Measurements from ENCODE around the gene PTPRD.
"Not testable (repeated sequence)": the region's sequence is repeated elsewhere in the genome, so short reads cannot be mapped to it uniquely, and the experiment has no call there.

The PTPRD gene

GRCh38 chr9:9560382-9561035, 1052.3 kb downstream of the PTPRD start:
- DNase-seq = no peak

GRCh38 chr9:9558907-9559306, 1053.9 kb downstream of the PTPRD start:
- DNase-seq = no peak

DNA sequence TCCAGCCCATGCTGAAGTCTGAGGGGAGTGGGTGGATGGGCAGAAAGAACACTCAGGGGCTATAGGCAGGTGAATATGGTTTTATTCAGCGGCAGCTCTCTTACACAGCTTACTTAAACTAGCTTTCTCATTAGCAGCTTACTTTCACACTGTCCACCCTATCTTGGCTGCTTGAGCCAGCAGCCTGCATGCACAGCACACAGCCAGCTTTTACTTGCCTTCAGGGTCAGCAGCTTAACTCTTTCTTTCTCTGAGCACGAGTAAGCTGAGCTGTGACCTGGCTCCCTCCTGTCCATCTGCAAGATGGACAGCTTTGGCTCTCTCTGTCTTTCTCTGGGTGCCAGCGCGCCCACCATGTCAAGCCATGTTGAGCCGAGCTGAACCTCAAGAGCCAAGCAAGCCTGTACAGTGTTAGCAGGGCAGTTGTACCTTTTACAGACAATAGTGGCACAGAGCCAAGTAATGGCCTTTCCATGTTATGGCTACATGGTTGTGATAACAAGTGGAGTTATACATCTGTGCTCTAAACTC, 1054.9 kb downstream of the PTPRD start:
- DNase-seq = no peak

- no peak for DNase-seq
These were observed 1055.7 kb downstream of the PTPRD start for GRCh38 chr9:9556865-9557803.

GRCh38 chr9:9552665-9553064, 1060.1 kb downstream of the PTPRD start:
- no peak for DNase-seq

DNA sequence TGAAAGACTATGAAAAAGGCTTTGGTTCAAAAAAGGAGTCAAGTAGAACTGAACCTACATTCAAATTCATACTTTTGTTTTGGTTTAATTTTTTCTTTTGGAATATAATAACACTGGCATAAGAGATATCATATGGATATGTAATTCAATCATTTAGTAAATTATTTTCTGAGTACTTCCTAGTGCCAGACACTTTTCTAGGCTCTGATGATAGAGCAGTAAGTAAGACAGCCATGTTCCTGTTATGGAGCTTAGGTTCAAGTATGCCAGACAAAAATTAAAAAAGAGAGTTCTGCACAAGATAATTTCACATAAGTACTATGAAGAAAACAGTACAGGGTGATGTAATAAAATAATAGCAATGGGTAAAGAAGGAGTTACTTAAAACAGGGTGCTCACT, 1074.0 kb downstream of the PTPRD start:
- DNase-seq = no peak

- DNase-seq = no peak
These were observed 1074.4 kb downstream of the PTPRD start for GRCh38 chr9:9538356-9538755.

DNA sequence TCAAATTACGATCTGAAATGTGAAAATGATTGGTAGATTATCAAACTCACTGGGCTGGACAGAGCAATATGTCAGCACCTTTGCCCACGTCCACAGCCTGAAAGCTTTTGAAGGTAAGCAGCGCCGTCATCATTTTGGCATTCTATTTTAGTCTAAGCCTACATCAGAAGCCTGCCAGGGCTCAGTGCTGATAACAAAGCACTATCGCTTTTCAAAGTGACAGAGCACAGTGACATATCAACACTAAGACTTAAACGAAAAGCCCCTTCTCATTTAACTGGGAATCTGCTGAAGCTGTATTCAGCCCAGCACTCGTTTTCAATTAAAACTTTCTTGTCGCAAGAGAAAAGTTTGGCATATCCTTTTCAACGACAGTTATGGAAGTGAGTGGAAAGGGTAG, 1076.3 kb downstream of the PTPRD start:
- no peak for DNase-seq

DNA sequence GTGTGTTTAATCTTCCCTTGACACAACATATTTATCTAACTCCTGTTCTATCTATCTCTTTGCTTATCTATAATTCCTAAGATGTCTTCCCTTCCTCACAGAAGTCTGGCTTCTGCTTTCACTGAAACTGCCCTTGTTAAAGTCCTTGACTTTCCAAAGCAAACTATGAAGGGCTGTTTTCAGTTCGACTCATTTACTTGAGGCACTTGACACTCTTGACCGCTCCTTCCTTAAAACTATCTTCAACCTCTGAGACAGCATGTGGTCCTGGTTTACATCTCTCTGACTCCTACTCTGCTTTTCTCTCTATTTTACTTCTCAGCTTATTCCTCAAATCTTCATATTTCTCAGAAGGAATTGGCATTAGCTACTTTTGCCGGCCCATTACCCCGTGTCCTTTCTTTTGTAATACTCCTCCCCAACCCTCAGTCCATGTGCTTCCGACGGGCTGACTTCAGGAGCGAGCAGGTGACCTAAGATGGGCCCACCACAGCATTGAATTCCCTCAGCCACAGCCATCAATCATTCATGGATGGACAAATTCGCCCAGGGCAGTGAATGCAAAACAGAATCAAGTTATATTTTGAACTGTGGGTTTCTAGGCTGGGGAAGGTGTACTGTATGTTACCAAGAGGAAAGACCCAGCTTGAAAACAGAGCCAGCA, 1089.2 kb downstream of the PTPRD start:
- DNase-seq = no peak

DNA sequence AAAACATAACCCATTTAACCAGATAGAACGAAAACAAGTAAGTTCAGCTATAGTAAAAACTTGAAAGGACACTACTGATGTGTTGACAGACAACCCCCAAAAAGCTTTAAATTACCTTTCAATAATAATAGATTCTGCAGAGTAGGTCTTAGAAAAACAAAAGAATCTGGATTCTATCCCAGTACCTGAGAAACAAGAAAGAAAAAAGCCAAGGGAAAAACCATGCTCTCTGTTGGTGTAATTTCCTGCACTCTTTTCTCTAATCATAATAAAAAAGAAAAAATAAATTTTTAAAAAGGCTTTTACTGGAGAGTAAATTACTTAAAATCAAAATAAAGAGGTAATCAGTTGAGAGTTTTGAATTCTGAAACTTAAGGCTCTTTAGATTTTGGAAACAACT, 1090.4 kb downstream of the PTPRD start:
- no peak for DNase-seq

- DNase-seq = no peak
These were observed 1091.6 kb downstream of the PTPRD start for GRCh38 chr9:9521033-9521779.

- DNase-seq = no peak
These were observed 1107.9 kb downstream of the PTPRD start for GRCh38 chr9:9504869-9505268.

GRCh38 chr9:9499546-9499945, 1113.3 kb downstream of the PTPRD start:
- DNase-seq = no peak

GRCh38 chr9:9498846-9499245, 1114.0 kb downstream of the PTPRD start:
- DNase-seq = no peak

DNA sequence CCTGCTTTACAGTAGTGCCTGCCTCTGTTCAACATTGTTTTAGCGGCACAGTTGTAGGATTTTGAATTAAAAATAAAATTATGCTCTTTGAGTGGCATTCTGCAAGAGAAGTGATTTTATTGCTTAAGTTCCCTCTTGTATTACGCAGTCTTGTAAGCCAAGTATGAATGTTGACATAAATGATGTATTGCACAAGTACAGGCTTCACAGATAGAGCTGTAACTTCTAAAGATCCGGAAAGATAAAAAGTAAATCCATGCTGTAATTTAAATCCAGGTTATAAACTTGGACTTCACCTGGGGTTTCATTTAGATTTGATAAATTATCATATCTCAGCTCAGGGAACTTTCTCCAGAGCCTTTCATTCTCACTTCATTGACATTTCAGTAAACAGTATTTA, 1114.7 kb downstream of the PTPRD start:
- DNase-seq = no peak

DNA sequence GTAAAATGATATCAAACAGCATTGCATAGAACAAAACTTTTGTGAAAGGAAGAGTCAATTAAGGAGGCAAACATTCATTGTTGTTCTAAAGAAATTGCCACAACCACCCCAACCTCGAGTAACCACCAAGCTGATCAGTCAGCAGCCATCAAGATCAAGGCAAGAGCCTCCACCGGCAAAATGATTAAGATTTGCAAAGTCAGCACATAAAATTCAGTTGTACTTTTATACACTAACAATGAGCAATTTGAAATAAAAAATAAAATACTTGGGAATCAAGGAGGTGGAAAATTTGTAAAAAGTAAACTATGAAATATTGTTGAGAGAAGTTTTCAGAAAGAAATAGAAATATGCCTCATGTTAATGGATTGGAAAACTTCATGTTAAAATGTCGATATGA, 1118.5 kb downstream of the PTPRD start:
- DNase-seq = no peak

DNA sequence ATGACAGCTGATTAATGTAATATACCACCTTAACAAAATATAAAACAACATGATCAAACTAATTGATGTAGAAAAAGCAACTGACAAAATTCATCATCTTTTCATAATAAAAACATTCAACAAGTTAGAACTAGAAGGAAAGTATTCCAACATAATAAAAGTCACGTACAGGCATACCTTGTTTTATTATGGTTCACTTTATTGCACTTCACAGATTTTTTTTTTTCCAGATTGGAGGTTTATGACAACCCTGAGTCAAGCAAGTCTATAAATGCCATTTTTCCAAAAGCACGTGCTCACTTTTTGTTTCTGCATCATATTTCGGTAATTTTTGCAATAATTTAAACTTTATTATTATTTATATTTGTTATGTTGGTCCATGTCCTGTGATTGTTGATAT, 1120.3 kb downstream of the PTPRD start:
- DNase-seq = no peak

GRCh38 chr9:9489183-9489582, 1123.6 kb downstream of the PTPRD start:
- DNase-seq = no peak

DNA sequence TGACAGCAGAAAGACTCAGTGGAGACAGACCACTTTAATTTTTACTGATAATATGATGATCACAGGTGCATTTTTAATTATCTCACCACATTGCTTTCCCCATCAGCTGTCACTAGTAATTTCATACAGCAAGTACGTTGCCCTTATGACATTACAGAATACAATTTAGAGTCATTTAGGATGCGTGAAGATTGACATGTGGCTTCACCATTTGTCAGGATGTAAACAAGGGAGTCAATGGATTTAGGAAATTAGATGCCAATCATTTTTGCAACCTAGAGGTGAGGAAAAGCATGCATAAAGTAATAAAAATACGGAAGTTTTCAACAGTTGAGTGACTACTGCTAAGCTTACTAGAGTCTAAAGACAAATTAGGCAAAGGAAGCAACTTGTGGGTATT, 1129.6 kb downstream of the PTPRD start:
- DNase-seq = no peak

- no peak for DNase-seq
These were observed 1134.1 kb downstream of the PTPRD start for GRCh38 chr9:9478741-9479140.

DNA sequence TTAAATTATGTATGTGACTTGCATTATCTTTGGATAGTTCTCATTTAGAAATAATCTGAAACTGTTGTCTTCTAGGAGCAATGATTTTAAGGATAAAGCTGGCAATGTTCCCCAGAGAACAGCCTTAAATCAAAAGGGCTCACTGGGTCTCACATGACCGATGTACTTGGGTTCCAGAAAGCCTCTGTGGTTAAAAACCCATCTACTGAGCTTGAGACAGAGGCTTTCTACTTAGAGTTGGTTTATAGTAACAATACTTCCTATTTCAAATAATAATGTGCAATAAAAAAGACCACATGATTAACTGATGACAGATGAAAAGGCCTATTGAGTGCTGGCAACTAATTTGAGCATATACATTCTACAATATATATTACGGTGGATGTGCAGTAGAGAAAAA, 1143.5 kb downstream of the PTPRD start:
- DNase-seq = no peak

DNA sequence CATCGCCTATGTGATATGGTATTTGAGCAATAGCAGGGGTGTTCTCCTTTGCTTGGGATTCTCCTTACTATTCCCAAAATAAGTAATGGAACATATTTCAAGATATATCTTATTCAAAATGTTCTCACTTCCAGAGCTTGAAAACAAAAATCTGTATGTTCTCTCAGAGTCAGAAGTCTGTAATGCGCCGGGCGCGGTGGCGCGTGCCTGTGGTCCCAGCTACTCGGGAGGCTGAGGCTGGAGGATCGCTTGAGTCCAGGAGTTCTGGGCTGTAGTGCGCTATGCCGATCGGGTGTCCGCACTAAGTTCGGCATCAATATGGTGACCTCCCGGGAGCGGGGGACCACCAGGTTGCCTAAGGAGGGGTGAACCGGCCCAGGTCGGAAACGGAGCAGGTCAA, 1170.9 kb downstream of the PTPRD start:
- DNase-seq = not testable (repeated sequence)

DNA sequence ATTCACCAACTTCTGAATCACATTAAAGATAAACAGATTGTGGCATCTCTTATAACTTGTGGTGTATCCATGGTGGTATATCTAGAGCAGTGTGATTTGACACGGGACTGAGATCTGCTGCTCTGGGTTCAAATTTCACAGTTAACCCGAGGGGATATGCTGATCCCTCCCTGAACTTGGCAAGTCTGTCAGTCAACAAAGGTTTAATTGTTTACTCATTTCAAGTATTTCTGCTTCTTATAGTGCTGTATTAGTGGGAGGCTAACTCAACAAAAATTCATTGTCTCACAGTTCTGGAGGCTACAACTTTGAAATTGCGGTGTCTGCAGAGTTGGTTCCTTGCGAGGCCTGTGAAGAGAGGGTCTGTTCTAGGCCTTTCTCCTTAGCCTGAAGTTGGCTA, 1175.2 kb downstream of the PTPRD start:
- no peak for DNase-seq

All from activated gamma-delta T cell (primary cell).